DMS 273 (cell line): Measurements from ENCODE around the gene KLF2.

Experiments
- DNase-seq: peaks from one replicate; lab custom pipeline; 2025; ENCODE audit not compliant: unreplicated experiment; lab: John Stamatoyannopoulos, UW

Gene KLF2

DNA sequence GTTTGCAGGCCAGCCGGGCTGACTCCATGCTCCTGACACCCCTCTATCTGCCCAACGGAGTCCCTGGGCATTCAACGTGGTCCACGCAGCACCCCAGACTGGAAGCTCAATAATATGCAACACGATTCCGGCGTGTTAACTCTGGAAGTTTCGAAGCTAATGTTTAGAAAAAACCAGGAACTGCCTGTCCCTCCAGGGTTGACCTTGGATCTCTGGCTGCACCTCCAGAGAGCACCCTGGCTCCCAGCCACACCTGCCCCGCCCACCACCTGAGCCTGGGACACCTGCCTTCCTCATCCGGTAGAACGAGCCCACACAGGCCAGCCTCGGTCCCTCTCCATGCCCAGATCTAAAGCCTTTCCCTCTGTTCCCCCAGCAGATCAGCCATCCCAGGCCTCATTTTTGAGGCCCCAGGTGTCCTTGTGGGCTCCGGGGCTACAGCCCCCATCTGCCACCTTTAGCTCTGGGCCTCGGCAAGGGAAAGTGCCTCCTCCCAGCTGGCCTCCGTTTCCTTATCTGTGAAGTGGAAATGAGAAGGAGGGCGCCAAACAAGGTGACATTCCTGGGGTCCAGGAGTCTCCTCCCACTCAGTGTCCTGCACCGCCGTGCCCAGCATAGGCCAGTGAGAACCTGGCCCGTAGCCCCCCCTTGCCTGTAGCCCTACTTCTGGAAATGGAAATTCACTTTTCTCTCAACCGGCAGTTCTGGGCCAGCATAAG is 38.7 kb downstream of the KLF2 start:
- no peak for DNase-seq

DNA sequence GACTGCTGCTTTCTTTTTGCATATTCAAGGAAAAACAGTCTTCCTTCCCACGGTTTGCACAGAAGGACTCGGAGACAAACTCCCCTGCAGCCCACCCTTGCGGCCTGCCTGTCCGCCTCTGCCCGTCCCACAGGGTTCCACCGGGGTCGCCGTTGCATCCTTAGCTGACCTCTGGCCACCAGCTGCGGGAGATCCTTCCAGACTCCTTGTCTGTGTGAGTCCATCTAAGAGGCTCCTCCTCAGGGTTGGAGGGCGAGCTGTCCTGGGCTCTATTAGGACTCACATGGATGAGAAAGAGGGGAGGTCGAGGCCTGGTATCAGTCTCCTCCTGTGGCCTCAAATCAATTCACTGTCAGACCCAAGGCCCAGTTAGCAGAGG is 39.2 kb downstream of the KLF2 start:
- DNase-seq, result no peak

DNA sequence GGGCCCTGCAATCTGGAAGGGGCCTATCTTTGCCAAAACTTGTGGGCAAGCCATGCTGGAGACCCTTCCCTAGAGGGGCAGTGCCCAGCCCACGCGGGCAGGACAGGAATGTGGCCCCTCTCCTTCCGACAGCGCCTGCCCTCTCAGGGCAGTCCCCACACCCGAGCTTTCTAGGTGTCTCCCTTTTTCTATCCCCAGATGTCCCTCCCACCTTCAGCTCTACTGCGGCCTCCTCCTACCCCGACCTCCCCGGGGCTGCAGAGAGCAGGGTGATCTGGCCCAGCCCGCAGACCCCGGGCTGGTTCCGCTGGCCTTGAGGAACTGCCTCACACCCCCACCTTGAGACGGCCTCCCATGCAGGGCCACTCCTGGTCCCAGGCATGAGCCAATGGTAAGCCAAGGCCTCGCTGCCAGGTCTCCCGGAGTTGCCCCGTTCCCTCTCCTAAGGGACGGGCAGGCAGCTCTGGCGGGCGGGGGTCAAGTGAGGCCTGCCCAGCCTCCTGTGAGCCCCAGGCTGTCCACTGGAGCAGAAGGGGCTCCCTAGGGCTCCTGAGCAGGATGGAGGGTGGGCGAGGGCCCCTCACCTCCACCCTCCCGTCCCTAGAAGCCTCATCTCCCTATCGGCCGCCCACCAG is 39.7 kb downstream of the KLF2 start:
- no peak for DNase-seq

- DNase-seq, result no peak
These were observed 40.8 kb downstream of the KLF2 start for GRCh38 chr19:16365300-16365996.

- DNase-seq, result no peak
These were observed 41.4 kb downstream of the KLF2 start for GRCh38 chr19:16366056-16366432.

DNA sequence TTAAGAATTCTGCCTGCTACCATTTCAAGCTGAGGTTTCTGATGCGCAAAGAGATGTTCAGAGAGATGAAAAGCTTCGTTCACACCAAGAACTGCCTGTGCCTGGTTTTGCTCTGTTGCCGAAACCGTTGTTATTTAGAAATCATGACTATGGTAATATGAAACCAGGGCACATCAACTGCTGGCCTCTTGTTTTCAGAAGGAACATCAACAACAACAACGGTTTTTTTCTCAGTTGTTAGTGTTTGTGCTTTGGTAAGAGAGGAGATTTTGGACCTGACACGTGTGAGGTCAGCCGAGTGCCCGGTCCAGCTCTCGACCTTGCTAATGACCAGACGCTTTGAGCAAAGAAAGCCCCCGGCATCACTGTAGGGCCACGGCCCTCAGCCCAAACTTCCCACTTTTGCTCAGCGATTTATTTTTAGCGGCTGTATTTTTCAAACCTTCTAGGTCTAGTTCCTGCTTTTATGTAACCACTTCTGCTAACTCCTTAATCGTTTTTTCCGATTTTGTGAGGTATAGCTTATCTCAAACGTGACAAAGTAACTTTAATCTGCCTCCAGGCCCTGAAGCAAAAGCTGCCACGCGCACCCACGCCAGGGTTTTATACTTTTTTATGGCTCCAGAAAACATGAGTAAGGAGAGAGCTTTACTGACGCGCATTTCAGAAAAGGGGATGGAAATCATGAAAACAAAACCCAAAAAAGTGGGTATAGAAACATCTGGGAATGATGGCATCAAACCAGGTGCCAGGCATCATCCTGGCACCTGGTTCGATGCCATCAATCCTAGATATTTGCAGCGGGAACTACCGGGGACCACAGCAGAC is 42.0 kb downstream of the KLF2 start:
- no peak for DNase-seq

DNA sequence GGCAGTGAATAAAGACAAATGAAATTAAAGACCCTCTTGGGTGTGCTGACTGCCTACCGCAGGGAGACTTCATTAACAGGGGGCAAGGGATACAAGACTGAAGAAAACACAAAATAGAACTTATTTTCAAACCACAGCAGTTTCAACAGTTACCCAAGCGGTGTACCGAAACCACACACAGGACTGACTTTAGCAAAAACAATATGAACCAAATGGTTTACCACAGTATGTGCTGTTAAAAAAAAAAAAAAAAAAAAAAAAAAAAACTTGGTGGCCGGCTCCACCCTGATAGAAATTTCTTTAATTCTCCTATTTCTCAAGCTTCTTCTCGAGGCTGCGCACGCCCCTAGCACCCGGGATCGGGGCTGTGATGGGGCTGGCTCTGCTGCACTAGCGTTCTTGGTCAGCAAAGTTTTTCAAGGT is 42.6 kb downstream of the KLF2 start:
- DNase-seq, result no peak

- DNase-seq, result no peak
These were observed 44.0 kb downstream of the KLF2 start for GRCh38 chr19:16368385-16369305.

DNA sequence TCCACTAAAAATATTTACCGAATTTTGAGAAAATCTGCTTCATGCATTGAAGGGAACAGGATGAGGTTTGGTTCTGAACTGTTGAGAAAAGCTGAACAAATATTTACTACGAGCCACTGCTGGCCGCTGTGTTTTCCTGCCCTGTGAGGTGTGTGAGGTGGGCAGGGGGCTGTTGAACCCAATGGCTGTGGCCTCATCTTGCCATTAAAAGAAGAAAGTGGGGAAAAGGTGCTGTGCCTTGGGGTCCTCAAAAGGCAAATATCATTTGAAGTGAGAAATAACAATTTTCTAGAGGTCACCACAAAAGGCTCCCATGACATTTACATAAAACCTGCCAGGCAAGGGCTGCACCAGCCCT is 44.7 kb downstream of the KLF2 start:
- no peak for DNase-seq

GRCh38 chr19:16369664-16370576 is 45.3 kb downstream of the KLF2 start:
- DNase-seq, result no peak

DNA sequence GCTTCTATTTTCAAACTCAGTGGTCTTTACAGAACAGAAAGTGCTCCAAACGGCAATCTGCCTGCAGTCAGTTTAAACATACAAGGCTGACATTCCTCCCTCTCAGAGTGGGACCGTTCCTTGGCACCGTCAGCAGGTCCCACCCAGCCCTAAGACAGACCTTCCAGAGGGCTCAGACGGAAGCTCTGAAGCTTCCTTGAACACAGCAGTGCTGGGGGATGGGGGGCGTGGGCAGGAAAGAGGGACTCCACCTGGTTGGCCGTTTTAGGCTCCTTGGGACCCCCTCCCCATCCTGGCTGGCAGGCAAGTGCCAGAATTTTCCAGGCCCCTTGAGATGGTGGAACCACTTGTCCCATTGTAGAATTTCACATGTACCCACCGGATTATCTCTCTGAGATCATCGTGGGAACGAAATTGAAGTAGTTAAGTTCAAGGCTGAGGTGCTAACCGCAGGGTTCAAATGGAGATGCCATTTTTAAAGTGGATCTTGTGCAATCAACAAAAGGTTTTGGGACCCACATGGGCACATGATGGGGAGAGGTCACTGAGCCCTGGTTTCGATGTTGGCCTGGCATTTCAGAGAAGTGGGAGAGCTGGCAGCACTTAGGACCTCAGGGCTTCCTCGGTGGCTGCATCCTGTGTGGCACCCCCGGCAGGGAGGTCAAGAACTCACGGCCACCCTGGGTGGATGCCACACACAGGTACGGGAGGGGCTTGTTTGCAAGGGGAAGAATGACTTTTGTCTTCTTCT is 46.2 kb downstream of the KLF2 start:
- no peak for DNase-seq

- no peak for DNase-seq
These were observed 46.9 kb downstream of the KLF2 start for GRCh38 chr19:16371540-16371986.

DNA sequence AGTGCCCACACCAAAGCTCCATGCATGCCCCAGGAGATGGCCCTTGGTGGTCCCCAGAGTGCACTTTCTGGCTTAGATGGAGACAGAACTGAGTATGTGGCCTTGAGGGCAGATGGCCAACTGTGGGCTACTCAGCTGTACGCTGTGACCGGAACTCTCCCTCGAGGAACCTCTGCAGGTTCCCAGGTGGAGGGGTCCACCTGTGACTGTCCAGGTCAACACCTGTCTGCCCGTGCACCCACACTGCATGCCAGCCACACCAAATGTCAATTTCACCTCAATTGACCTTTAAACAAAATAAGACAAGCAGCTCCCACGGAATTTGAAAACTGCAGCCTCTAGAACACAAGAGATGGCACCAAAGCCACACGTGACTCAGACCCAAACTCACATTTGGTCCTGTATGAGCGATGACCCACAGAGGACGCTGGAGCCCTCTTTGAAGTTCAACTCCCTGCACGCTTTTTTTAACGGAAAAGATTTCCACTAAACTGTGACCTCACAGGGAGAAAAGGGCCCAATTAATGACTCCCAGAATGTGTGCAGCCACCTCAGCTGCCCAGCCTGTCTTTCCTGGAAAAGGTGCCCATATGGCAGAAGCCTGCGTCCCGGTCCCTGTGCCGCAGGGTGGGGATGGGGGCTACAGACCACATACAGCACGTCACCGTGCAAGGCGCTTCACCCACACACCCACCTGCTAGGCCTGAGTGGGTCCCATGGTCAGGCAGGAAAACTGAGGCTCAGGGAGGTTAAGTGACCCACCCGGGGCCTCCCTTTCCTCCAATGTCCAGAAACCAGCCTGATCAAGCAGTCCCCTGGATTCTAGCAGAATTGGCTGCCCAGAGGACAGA is 47.7 kb downstream of the KLF2 start:
- no peak for DNase-seq

DNA sequence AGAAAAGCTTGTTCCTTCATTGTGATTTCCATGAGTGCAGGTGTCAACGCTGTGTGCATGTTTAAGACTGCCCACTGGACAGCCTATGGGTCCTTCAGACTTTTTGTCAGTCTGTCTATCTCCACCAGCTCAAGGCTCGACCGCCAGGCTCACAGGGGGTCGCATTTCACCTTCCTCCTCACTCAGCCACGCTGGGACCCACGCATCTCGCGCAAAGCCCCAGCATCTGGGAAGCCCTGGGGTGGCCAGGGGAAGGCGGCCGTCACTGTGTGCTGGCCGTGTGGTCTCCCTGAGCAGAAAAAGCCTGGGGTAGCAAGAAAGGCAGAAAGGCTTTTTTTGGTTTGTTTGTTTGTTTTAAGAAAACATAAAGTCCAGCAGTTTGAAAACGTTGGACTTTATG is 48.5 kb downstream of the KLF2 start:
- DNase-seq, result no peak

GRCh38 chr19:16373532-16373931 is 48.9 kb downstream of the KLF2 start:
- DNase-seq, result no peak

DNA sequence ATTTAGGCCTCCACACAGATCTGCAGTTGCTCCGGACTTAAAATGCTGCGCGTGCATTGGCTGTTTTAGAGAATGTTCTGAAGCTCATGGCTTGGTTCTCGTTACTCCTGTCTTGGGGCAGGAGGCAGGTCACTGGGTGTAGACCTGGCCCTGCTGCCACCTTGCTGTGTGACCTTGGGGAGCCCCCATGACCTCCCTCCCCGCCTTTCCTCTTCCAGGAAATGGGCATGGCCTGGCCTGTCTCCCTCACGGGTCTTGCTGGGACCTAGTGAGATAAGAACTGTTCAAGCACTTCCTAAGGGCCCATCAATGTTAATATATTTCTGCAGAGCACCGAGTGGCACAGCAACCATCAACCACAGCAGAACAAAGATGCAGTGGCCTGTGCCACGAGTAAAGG is 49.4 kb downstream of the KLF2 start:
- DNase-seq, result no peak

- DNase-seq, result no peak
These were observed 49.8 kb downstream of the KLF2 start for GRCh38 chr19:16374436-16374835.
